ENCODE data around the gene JAZF1. TPM values are rescaled to one million over a fixed set of nuclear protein-coding genes. Genes with fewer than 3 reads are reported as not detected.

The JAZF1 gene
- total and polyA plus RNA-seq, 9 of the 15 experiments (the other 6 are each of a cell fraction or from before 2014, with no cell fraction given) = 0.04 to 0.64 (median 0.11) TPM; not detected in 3

- DNase-seq (ENCODE audit: extremely low read depth in 1 of 4, low spot score in 3 of 4) (no peak), FAIRE-seq (no peak), ATAC-seq (no peak)
- Histone ChIP-seq H3K27me3 (ENCODE audit: control insufficient read depth in 2 of 2, insufficient read depth in 2 of 2, low read length in 2 of 2) (no peaks in the 10 kb centered on the region), H3K9me3 (replicated peaks; ENCODE audit: control insufficient read depth, insufficient read depth, low read depth, low read length) (no peaks in the 10 kb centered on the region), H3K4me1 (replicated peaks in 1 of 2; ENCODE audit: control insufficient read depth in 2 of 2, insufficient read depth in 2 of 2, low read length in 2 of 2) (no peaks in the 10 kb centered on the region; a peak in 1 of 5 replicates), H3K9ac (ENCODE audit: insufficient read depth in 1 of 2, low read depth in 2 of 2, low read length in 2 of 2) (no peak overlapping the region), H2AFZ (ENCODE audit: low read depth, low read length) (no peak overlapping the region), H3K79me2 (ENCODE audit: control insufficient read depth, insufficient read depth, low read length) (no peaks in the 10 kb centered on the region), H3K9me1 (ENCODE audit: control insufficient read depth, insufficient read depth, low read length) (no peaks in the 10 kb centered on the region), H3K4me2 (ENCODE audit: insufficient read depth, low read length) (no peak overlapping the region), H3K36me3 (ENCODE audit: control insufficient read depth, insufficient read depth, low read length) (peaks cover 2% of the 10 kb centered on the region; the same call in 1 of the 3 replicates), H3K27ac (ENCODE audit: extremely low read depth, low read depth, low read length) (no peak overlapping the region), H3K4me3 (no peak overlapping the region), H4K20me1 (replicated peaks; ENCODE audit: control insufficient read depth, insufficient read depth, low read length) (no peaks in the 10 kb centered on the region)
- in situ Hi-C loops (cut with MboI) (no loop called here), intact Hi-C loops (cut with micrococcal nuclease) (no loop called here)
- ChIA-PET CTCF (ENCODE audit: low intra/inter-chr PET ratio) (no interaction called here), POLR2A (no interaction called here)
- no peak for TF ChIP-seq CEBPG (CRISPR knock-in tag; IDR thresholded peaks at IDR 0.05)
- peak in 1 of 2 experiments; percentile 35; a peak in 1 of 4 replicates for TF ChIP-seq CEBPG (tag; conservative IDR thresholded peaks at IDR 0.05 in 1 of 2, IDR thresholded peaks at IDR 0.05 in 1 of 2)
- TF ChIP-seq RNF219 (CRISPR knock-in tag; IDR thresholded peaks at IDR 0.05) = no peak
- BruUV-seq (replicated peaks) = no TSS peak
- 58% methylated on average over 2 of the region's 2 CpGs for WGBS (ENCODE audit: insufficient coverage, low coverage, missing lambda C conversion rate)
These were observed 377.6 kb downstream of the JAZF1 start for GRCh38 chr7:27802999-27803398.

- ATAC-seq = no peak
- H2AFZ ChIP-seq (ENCODE audit: low read depth, low read length) = no peak overlapping the region
- H3K4me1 ChIP-seq (replicated peaks in 1 of 2; ENCODE audit: control insufficient read depth in 2 of 2, insufficient read depth in 2 of 2, low read length in 2 of 2) = no peaks in the 10 kb centered on the region
- no peaks in the 10 kb centered on the region for H3K9me3 ChIP-seq (replicated peaks; ENCODE audit: control insufficient read depth, insufficient read depth, low read depth, low read length)
- no peak overlapping the region for H3K9ac ChIP-seq (ENCODE audit: insufficient read depth in 1 of 2, low read depth in 2 of 2, low read length in 2 of 2)
- peaks cover 18% of the 10 kb centered on the region; the same call in 2 of the 3 replicates for H3K36me3 ChIP-seq (ENCODE audit: control insufficient read depth, insufficient read depth, low read length)
- ChIA-PET CTCF (ENCODE audit: low intra/inter-chr PET ratio) (no interaction called here), POLR2A (no interaction called here)
- no TSS peak for BruUV-seq (replicated peaks)
- no peaks in the 10 kb centered on the region for H3K27me3 ChIP-seq (ENCODE audit: control insufficient read depth in 2 of 2, insufficient read depth in 2 of 2, low read length in 2 of 2)
- H4K20me1 ChIP-seq (replicated peaks; ENCODE audit: control insufficient read depth, insufficient read depth, low read length) = no peaks in the 10 kb centered on the region
- H3K9me1 ChIP-seq (ENCODE audit: control insufficient read depth, insufficient read depth, low read length) = no peaks in the 10 kb centered on the region
- intact Hi-C loops (cut with micrococcal nuclease) (no loop called here), in situ Hi-C loops (cut with MboI) (no loop called here)
- no peak overlapping the region for H3K27ac ChIP-seq (ENCODE audit: extremely low read depth, low read depth, low read length)
- H3K4me2 ChIP-seq (ENCODE audit: insufficient read depth, low read length) = no peak overlapping the region
- FAIRE-seq = no peak
- H3K79me2 ChIP-seq (ENCODE audit: control insufficient read depth, insufficient read depth, low read length) = no peaks in the 10 kb centered on the region
- no peak overlapping the region for H3K4me3 ChIP-seq
- no peak for DNase-seq (ENCODE audit: extremely low read depth in 1 of 4, low spot score in 3 of 4)
- 98% methylated on average over 2 of the region's 2 CpGs for WGBS (ENCODE audit: insufficient coverage, low coverage, missing lambda C conversion rate)
- TF ChIP-seq C11orf30 (IDR thresholded peaks at IDR 0.05; ENCODE audit: low read depth) = 0 out of 2 replicates have a peak, but pooled peaks have one; percentile 10
- peak; percentile 57; the same call in 1 of the 2 replicates for TF ChIP-seq ZNF316 (IDR thresholded peaks at IDR 0.05)
- TF ChIP-seq HDAC8 (tag; IDR thresholded peaks at IDR 0.05) = no peak
- TF ChIP-seq NFIX (CRISPR knock-in tag; IDR thresholded peaks at IDR 0.05; ENCODE audit: low read depth) = no peak
- TF ChIP-seq MAFF (IDR thresholded peaks at IDR 0.05; ENCODE audit: low read length) = peak; percentile 16; the same call in 1 of the 2 replicates
These were observed 381.4 kb downstream of the JAZF1 start for GRCh38 chr7:27799212-27799611.

Measured in K562 (cell line).